SIG-M5 (cell line): Measurements from ENCODE around the gene DIAPH2.

Source experiments
- DNase-seq: peaks from one replicate; lab custom pipeline; 2025; lab: John Stamatoyannopoulos, UW

The DIAPH2 gene

DNA sequence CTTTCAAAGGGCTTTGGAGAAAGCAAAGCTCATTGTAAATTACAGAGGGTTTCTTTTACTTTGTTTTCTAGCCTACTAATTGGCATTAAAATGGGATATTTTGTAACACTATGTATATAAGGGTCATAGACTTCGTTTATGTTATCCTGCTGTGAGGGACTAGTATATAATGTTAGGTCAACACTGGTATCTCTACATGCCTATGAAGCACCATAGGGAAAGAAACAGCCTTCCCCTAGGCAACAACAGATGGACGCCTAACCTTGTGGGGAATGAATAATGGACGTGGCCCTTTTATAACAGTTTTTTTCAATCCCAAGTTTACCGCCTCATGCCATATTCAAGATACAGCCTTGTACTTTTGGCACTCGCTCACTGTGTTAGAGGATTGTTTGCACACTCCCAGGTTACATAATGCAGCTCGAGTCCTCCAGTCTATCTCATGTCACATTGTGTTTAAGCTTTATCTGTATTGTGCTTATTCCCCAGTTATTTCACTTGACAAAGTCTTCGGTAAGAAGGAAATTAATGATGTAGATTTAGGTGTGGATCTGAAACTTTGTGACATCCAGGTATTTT, 910.1 kb downstream of the DIAPH2 start:
- DNase-seq: no peak

DNA sequence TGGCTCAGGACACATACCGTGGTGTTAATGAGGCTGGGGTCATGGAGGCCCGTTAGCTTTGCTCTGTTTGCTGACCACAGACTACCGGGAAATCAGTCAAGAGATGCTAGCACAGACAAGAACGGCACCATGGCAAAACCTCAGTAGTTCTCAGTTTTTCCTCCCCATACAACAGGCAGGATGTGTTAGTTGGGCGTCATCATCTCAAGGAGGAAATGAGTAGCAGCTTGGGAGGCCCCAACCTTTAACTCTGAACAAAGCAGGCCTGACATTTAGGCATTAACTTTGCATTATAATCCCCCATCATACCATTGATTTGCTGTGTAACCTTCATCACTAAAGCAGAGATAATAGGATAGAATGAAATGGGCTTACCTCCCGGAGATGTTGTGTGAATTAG, 913.3 kb downstream of the DIAPH2 start:
- DNase-seq: no peak

DNA sequence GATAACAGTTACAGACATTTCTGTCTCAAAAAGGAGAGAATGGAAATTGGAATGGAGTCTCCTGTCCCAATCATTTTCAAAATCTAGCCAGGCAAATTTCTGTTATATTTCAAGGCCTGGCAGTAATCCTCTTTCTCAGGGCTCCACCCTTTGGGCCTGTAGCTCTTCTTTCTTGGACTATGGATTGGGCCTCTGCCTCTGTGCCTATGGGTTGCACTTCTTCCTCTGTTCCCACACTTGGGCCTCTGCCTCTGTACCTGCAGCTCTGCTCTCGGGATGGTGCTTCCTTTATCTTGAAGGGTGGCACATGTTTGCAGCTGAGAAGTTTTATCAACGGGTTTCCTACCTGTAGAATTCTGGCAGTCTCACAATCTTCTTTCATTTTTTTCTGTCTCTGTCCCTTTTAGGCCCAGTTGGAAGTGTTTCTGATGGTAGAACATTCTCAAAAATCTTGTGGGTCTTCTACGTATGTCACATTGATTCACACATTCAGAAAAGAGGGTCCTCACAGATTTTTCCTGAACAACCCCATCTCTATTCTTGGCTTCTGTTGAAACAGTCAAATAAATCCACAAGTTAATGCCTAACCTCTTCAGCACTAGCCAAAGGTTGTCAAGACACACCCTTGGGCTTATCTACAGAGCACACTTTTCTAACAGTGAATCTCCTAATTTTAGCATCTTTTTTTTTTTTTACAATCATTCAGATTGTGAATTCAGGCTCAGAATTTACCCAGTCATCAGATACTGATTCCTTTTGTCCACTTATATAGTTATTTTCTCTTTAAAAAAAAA, 918.0 kb downstream of the DIAPH2 start:
- DNase-seq: no peak

DNA sequence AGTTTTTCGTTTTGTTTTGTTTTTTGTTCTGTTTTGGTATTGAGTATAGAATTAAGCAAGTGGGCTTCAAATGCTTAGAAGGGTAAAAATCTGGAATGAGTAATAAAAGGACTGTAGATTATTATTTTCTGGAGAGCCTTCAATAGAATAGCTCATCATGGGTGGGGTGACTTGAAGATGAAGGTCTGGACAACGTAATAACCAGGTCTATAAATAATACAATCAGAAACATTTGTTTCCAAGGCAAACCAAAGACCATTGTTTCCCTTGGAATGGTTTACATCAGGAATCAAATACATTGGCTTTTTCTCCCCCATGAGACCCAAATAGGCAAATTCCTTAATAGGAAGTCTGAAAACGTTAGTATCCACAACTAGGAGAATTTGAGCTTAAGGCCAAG, 920.6 kb downstream of the DIAPH2 start:
- no peak for DNase-seq

DNA sequence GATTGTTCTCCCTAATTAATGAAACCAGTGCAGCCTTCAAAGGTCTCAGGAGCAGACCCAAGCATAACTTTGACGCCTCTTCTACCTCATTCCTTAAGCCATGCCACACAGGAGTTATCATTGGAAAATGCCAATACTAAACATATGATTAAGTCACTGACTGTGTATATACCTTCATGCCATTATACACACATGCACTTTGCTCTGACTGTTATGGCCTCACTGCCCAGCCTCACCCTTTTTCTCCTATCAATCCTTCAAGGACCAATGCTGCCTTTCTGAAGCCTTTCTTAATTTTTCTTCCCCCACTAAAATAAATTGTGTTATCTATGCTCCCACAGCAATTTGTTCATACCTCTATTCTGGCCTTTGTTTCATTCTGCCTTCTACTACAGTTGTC, 924.7 kb downstream of the DIAPH2 start:
- no peak for DNase-seq

DNA sequence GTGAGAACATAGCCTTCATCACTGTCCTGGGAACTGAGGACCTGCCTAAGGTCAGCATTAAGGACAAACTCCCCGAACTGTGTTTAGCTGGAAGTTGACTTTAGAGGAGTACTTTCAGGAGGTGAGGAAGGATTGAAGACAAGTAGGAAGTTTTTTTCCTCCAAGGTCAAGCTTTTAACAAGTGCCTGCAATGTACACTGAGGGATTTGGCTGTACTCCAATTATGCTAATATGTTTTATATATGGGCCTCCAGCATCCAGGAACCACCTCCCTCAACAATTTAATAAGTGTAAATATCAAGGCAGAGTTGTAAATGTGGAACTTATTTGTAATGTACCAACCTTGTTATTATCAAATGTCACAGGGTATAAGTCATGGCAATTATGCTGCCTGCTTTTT, 925.3 kb downstream of the DIAPH2 start:
- no peak for DNase-seq

DNA sequence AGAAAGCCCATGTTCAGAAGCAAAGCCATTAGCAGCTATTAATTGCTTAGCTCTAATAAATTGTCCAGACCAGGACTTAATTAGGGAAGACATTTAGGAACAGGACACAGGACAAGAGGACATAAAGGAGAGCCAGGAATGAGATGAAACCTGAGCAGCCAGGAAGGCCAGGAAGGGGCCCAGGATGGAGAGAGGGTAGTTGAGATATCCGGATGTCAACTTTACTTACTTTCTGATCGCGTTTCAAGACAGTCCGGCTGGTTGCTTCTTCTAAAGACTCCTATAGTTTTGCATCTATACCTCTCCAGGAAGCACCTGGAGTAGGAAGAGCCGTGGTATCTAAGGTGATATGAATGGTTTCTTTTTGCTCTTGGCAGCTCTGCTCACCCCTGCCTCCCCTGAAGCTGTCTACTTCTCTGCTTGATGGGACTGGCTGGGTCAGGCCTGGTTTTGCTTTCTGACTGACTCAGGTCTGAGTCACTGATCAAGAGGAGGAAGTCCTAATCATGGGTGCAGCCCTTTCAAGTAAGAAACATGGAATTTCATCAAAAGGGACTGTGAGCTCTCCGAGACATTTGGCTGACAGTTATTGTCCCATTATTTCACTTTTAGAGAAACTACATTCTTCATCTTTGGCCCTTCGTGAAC, 932.4 kb downstream of the DIAPH2 start:
- no peak for DNase-seq

DNA sequence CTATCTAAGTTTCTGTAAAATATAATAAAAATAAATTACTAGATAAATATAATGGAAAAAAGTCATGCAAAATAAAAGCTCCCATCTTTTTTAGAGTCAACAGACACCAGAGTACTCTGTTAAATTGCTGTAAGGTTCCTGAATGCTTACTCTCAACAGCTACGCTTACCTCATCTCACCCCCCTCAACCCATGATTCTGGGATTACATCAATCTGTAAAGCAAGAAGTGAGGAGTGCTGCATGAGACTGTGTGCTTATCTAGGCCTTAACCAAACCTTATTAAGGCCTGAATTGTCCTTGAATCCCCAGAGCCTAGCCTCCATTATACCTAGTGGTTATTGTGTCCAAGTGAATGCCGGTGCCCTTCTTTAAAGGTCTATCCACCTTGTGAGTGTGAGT, 934.9 kb downstream of the DIAPH2 start:
- DNase-seq: no peak

DNA sequence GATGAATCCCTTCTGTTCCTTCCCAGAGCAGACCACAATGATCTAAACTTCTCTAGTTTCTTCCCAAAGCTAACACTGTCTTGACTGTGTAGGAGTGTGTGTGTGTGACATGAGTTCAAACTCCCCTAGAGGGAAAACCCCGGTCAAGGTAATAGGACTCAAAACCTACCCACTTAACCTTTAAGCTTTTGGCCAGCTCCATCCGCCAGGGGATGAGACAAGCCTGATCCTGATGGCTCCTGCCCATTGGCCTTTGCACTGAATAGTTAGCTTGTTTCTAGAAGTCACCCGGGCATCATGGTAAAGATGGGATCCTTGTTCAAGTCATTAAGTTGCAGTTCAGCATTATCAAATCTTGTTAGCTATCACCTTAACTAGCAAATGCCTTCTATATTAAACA, 937.5 kb downstream of the DIAPH2 start:
- DNase-seq: no peak

DNA sequence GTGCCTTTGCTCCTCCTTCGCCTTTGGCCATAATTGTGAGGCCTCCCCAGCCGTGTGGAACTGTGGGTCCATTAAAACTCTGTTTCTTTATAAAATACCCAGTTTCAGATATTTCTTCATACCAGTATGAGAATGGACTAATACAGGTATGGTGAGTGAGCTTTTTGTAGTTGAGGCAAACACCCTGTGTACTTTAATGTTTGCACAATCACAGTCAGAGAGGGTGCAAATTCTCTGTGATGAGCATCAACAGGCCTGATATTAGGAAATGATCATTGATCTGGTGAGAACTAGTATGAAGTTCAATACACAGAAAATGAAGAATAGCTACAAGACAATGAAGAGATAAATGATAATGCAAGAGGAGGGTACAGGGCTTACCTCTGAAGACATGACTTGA, 943.7 kb downstream of the DIAPH2 start:
- DNase-seq: no peak

DNA sequence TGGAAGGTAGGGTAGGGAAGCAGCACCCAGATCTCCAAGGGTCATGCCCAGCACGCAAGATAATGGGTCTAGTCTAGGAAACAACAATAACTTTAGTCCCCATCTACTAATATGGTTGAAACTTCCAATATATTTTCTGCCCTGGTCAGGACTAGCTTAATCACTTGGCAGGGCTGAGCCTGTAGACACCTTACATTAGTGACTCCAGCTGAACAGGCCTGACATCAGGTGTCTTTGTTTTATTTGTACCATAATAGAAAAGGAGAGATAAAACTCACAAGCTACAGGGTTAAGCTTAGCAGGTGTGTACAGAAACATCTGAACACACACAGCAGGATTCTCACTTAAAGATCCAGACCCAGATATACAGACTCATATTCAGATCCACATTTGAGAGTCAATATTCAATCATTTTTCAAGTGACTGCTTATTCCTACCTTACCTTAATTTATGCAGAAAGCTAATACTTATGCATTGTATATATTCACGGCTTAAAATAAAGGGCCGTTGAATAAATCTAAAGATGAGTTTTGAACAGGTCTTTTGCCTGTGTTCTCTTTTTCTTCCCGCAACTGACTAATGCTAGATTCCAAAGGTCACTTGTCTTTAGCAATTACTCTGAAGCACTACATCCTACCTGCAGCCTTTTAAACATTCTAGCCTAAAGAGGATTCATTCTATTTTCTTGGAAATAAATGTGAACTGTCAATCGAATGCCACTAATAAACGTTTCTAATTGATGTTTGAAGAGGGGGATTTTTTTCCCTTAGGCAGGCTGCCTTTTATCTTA, 944.4 kb downstream of the DIAPH2 start:
- no peak for DNase-seq

DNA sequence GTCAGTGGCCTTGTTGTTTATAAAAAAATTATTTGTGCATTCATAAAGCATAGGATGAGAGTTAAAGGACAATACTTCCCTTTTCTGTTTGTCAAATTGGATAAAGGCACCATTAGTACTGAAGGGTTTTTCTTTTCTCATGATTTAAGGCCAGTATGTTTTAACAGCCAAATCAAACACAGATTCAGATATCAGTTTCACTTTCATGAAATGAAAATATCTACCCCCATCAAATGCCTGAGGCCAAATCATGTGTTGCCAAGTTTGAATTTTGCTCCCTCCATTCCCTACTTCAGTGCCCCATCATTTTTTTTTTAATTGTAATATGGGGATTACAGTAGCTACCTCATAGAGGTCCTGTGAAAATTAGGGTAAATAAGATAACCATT, 944.9 kb downstream of the DIAPH2 start:
- no peak for DNase-seq

DNA sequence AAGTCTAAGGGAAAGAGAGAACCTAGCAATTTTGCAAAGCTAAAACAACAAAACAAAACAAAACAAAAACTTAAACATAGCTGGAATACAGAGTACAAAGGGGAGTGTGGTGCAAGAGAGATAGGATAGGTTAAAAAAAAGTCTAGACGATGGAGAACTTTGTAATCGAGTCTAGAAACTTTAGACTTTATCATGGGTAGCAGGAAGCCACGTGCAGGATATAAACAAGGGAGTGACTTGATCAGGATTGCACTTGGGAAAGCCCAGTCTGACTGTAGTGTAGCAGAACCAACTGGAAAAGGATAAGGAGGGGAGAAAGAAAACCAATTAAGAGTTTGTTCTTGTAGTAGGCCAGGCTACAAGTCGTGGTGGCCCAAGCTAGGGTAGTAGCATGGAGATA, 949.2 kb downstream of the DIAPH2 start:
- no peak for DNase-seq

DNA sequence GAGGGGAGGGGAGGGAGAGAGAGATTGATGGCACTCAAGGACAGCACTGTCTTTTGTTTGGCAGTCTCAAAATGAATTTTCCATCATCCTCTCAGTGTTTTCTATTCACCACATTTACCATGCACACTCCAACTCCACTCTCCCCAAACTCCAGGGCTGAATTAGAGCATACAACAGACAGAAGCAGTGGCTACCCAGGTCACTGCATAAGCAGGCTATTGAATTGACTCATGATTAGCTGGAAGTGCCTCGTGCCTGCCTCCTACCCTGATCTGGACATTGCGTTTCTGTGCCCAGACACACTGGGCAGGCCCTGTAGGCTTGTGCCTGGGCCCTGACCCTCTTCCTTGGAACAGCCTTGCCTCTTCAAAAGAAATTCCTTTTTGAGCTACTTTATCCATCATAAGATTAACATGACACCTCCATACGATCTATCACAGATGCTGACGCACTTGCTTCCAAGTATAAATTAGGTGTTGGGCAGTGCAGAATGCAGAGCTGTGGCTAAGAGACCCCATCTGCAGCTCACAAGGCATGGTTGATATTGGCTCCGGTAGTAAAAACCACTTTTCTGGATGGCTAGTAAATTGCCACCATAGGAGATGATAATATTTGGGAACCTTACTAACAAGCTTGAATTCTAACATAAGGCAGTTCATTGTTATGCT, 952.0 kb downstream of the DIAPH2 start:
- DNase-seq: no peak

DNA sequence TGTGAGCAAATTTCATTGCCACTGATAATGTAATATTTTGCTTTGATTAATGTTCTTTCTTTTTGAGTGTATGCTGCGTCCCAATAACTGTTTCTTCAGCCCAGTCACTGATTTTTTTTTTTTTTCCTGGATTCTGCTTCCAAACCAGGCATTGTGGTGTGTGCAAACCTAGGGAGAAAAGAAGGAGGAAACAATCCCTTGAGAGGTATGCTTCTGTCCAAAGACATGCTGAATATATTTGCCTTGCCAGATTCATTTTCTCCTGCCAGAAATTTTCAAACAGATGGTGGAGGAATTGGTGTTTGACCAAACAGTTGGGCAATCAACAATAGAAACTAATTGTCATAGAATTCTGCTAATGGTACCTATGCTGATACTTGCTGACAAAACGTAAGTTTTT, 952.6 kb downstream of the DIAPH2 start:
- DNase-seq: no peak

DNA sequence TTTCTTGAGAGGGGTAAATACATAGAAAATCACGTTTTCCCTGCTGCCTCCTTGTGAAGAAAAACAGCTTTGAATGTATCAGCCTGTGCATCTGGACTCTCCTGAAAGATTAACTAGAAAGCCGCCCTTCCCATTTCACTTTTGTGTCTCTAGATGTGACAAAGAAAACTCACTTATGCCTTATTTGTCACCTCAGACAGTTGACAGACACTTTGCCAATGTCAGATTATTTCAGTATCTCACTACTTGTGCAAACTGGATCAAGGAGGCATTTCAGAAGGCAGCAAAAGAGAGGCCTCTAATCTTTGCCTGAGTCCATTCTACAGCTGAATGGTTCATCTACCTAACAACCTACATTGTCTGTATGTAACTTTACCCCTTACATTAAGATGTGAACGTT, 954.0 kb downstream of the DIAPH2 start:
- DNase-seq: no peak

DNA sequence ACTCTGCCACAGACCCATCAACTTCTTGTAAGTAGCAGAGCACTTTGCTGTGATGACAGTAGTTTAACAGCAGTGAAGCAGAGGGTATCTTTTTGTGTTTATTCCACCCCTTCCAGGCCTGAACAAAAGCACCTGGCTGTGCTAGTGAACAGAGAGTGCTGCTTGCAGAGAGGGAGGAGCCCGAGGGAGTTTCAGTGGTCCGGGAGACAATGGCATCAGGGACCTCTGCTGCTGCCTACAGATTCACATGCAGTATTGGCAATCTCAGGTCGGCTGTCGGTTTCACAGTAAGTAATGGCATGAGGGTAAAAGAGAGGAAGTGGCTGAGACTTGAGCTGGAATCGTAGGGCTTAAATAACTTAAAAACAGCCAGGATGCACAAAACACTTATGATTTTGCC, 954.9 kb downstream of the DIAPH2 start:
- no peak for DNase-seq
